ENCODE data around the gene TTC39A.

TTC39A gene

DNA sequence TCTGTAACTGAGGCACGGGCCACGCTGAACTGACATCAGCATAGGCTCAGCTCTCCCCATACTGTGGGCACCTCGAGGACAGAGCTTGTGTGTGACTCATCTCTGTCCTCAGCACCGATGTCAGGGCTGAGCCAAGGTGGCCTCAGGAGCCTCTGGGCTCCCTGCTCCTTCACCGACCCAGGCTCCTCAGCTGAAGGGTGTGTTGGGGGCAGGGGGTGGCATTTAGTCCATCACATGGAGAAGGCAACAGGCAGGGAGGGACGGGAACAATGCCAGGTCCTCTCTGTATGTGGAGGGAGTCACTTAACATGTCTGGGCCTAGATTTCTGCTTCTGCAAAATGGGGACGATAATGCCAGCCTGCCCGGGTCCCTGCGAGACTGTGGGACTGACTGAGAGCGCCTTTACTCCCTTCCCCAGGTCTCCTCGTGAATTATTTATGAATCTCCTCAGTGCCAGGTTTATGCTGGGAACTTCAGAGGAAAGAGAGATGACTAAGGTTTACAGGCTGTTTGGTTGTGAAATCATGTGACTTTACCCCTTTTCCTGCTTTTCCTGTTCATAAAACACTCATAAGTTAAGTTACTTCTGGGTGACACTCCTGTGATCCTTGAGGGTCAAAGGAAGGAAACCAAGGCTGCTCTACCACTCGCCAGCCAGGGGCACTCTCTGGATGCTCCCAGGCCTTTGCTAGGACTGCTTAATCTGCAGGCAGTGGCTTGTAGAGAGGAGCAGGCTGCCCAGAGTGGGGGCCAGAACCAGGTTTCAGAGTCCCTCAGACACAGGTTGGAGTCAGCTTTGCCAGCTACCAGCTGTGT is 16.2 kb downstream of the TTC39A start:
- DNase-seq: no peak

DNA sequence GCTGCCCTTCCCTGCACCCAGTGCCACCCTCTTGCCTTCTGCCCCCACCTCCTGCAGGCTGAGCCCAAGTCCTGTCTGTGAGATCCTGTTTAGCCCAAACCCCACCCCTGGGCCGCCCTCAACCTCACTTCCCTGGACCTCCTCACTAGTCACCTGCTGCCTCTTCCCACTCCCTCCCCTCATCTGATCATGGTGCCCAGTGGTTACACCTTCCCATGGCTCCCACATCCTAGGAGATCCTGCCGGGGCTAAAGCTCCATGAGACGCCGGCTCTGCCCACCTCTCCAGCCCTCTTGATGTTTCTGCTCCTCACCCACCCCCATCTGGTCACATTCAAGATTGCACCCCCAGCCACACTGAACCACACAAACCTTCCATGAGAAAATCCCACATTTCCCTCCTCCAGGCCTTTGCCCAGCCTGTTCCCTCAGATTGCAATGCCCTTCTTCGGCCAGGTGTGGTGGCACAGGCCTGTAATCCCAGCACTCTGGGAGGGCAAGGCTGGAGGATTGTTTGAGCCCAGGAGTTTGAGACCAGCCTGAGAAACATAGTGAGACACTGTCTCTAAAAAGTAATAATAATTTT is 17.0 kb downstream of the TTC39A start:
- no peak for DNase-seq

DNA sequence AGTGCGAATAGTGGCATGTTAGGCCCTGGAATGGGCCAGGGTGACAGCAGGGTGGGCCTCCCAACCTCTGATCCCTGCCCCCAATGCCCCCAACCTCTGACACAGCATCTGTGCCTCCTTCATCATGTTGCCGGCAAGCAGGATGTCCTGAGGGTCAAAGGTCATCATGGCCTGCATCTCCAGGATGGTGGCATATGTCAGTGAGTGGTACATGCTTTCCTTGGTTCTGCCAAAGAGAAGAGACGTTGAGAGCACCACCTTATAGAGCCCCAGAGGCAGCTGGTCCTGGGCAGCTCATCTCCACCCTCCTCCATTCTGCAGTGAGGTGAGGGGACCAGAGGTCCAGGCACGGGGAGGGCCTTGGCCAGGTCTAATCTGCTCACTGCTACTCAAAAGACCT is 17.6 kb downstream of the TTC39A start:
- no peak for DNase-seq

DNA sequence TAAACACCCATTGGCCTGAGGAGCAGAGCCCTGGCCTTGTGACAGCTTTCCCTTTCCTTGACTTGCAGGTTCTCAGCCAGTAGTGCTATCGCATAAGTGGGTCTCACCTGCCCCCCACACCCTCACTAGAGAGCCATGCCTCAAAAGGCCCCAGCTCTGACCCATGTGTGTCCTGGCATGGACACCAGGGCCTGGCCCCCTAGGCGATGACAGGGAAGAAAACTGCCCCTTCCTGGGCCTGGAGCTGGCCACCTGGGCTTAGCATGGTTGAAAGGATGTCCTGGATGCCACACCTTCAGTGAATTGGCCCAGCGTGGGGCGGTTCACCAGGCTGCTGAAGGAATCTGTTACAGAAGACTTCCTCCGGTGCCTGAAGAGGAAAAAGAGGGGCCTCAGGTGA is 18.5 kb downstream of the TTC39A start:
- no peak for DNase-seq

DNA sequence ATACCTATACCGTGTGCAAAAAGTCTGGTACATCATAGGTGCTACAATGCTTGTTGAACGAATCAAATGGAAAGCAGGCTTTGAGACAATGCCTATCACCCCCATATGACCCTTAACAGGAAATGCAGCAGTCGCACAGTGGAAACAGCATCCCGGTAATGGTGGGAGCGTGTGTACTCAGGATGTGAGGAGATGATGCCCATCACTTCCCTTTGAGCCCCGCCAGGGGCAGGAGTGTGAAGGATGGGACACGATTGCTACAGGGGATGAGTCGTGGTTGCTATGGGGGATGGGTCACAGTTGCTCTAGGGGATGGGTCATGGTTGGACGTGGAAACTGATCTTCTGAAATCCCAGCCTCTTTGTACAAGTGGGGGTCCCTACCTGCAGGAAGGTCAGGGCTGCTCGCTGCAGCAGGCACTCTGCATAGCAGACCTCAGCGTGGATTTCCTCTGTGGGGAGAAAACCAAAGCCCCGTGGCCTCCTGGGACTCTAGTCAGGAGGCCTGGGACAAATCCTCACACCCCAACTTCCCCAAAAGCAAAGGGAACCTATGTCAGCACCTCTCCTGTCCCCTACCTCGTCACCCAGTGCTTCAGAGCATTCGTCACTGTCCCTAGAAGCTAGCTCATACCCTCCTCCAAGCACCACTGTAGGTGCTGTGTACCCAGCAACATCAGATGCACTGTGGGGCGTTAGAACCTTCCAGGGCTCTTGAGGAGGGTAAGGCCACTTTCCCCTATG is 19.3 kb downstream of the TTC39A start:
- no peak for DNase-seq

DNA sequence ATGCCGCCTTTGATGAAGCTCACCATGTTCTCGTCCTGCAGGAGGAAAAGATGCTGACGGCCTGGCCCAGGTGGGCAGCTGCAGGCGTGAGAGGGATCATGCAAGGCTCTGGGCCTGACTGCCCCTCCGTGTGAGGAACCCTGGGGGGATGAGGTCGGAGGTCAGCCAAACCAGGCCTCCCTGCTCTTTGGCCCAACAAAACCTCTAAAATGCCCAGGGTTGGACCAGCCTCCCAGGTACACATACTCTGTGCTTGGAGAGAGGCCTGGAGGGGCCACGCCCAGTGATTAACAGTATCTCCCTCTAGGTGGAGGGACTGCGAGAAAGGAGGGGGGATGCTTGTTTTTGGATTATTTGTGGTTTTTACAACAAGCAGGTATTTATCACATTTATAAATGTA is 21.1 kb downstream of the TTC39A start:
- DNase-seq: no peak

DNA sequence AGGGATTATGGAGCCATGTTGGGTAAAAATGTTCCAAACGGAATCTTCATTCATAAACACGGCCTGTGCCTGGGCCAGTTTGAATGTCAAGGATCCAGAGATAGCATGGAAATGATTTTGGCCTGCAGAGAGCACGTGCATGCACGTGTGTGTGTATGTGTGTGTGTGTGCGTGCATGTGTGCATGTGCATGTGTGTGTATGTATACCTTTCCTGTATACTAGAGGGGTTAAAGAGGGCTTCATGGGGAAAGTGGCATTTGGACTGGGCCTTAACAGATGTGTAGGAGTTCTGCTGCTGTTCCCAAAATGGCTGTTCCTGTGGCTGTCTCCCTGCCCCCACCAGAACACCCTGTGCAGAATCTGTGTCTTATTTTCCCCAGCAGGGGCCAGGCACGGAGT is 21.7 kb downstream of the TTC39A start:
- DNase-seq: no peak

DNA sequence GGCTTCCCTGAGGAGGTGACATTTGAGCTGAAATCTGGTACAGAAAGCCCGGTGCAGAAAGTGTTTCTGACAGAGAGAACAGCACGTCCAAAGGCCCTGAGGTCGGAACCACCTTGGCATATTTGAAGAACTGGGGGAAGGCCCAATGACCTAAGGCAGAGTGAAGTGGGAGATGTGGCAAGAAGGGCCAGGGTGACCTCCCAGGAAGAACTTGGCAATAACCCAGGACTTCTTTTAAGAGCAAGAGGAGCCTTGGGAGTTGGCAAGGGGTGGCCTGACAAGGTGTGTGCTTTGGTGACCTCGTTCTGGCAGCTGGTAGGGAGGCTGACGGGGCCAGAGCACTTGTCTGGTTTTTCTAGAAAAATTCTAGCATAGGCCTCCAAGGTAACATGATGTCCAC is 23.4 kb downstream of the TTC39A start:
- no peak for DNase-seq

DNA sequence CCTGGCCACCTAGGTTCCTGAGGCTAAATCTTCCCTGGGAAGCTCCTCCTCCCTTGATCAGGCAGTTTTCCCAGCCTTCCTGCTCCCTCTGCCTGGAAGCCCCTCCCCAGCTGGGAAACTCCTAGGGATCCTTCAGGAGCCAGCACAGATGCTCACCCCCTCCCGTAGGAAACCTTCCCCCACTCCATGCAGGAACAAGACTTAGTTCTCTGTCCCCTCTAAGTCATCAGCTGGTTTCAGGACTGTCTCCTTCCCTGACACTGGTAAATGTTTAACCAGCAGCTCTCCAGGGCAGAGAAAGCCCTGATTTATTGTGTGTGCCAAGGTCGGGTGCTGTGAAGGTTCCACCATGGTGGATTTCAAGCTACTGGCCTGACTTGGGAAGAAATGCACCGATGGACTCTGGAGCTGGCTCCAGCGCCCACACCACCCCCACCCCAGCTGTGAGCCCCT is 25.0 kb downstream of the TTC39A start:
- no peak for DNase-seq

DNA sequence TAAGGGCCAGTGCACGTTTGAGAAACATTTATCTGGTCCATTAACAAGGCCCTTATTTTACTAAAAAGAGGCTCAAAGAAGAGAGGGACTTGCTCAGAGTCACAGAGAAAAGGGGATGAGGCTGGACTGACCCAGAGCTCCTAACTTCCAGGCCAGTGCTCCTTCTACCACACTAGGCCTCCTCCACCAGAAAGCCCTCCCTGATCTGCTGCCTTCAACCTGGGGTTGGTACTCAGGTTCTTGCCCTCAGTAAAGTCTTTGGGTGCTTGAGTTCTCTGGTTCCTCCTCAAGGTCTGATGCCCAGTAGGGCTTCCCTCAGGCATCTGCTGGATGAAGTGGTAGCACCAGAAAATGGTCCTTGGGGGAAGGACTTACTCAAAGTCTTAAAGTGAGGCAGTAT is 26.0 kb downstream of the TTC39A start:
- no peak for DNase-seq

DNA sequence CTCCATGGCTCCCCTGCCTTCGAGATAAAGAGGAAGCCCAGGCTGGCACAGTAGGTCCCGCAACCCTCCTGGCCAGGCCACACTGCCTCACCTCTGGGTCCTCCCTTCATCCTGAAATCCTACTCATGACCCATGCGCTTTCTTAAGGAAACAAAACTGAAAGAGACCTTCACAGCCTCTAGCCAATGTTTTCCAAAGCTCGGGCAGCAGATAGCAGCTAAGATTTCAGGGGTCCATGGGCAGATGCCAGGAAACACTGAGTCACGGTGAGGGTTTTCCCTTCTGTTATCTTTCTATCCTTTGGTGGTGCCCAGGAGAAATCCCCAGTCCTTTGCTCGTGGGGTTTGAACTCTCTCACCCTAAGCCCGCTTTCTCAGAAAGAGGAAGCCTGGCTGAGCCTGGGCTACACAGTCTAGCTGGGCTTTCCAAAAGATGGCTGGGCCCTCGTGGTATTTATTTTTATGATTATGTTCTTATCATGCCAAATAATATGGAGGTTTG is 26.6 kb downstream of the TTC39A start:
- no peak for DNase-seq

DNA sequence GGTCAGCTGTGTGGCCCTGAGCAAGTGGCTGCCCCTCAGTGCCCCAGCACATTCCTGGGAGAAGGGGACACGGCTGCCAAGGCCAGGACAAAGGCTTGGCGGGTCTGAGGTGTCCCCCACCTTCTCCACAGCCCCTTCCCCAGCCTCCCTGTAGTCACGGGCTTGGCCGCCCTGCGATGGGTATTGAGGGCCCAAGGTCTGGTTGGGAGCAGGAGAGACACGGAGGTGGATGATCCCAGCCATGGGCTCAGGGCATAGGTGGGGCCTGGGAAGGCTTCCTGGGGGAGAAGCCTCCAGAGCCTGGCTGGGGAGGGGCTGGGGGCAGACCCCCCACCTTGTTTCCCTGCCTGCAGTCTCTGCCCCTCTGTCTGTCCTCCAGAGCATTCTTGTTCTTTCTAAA is 27.0 kb downstream of the TTC39A start:
- DNase-seq: no peak

DNA sequence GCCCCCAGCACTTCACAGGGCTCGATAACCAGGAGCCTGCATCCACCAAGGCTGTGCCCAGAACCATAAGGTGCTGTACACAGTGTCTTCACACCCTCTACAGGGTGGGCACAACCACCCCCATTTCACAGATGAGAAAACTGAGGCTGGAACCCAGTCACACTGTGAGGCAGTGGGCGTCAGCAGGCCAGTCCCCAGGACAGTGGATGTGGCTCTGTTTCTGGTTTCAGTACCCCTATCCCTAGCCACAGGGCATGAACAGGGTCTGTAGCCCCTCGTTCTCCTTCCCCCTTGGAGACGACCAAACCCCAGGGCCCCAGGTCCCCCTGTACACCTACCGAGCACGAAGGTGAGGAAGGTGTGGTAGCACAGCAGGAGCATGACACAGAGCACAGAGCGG is 27.6 kb downstream of the TTC39A start:
- DNase-seq: no peak

DNA sequence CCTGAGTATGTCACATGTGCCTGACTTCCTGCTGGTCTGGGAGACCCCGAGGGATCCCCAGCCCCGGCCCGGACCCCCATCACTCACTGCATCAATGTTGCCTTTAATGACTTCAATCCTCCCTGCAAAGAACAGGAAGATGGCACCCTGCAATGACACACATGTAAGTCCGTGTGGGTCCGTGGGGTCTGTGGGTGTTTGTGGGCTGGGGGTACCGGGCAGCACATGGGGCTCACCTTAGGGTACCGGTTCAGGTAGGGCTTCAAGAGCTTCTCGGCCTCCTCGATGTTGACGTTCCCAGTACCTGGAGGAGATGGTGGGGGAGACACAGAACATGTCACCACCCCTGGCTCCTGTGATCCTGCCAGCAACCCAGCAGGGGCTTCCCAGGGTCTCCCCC is 28.1 kb downstream of the TTC39A start:
- DNase-seq: no peak

DNA sequence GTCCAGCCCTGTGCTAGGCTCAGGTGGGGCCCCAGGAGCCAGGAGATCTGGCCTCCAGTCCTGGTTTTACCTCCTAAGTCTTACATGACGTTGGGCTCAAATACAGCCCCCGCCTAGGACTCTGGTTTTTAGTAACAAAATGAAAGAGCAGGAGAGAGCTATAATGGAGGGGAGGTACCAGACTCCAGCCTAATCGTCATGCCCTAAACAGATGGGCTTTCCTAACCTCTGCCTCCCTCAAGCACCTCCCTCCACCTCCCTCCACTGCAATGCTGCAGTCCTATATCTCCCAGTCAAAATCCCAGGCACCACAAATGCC is 28.6 kb downstream of the TTC39A start:
- DNase-seq: no peak

DNA sequence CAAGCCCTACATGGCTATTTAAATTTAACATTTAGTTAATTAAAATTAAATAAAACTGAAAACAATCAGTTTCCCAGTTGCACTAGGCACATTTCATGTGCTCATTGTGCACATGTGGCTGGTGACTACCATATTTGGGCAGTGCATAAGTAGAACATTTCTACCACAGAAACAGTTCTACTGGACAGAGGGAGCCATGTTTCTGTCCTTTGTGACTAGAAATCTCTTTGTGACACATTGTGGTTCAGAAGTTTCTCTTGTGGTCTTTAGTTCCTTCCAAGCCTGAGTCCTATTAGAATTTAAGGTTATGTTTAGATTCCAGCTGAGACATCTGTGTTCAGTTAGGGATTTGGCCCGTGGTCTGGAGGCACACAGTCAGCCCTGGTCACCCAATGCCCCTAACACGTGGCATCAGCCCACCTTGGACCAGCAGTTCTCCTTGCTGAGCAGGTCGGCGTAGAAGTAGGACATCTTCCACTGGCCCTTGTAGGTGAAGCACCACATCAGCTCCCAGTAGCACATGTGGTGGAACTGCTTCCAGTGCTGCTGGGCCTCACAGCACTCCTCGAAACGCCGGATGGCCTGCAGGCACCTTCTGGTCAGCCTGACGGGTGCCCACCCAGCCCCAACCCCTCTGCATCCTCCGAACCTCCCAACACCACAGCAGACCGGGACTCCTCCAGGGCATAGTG is 29.1 kb downstream of the TTC39A start:
- DNase-seq: no peak

DNA sequence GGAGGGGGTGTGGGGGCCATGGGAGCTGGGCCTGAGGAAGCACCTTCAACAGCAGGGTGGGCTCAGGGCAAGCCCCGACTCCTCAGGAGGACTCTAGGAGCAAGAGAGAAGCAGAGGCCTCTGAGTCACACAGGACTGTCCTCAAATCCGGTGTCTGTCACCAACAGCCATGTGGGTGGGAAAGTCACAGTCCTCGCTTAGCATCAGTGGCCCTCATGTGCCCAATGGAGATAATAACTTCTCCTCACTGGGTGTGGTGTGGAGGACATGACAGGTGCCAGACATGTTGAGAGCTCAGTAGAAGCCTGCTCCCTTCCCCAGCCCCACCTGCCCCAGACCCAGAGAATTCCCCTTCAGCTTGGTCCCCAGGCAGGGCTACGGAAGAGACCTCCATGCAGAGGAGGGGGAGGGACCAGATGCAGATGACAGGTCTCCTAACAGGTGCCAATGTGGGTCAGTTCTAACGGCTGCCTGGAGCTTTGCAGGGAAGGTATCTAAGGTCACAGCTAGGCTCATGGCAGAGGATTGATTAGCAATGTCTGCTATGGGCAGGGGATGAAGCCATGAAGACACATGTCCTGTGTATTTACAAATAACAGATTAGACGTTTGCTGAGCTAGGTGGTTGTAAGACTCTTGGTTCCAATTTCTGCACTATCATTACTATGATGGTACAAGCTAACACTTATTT is 30.2 kb downstream of the TTC39A start:
- no peak for DNase-seq

DNA sequence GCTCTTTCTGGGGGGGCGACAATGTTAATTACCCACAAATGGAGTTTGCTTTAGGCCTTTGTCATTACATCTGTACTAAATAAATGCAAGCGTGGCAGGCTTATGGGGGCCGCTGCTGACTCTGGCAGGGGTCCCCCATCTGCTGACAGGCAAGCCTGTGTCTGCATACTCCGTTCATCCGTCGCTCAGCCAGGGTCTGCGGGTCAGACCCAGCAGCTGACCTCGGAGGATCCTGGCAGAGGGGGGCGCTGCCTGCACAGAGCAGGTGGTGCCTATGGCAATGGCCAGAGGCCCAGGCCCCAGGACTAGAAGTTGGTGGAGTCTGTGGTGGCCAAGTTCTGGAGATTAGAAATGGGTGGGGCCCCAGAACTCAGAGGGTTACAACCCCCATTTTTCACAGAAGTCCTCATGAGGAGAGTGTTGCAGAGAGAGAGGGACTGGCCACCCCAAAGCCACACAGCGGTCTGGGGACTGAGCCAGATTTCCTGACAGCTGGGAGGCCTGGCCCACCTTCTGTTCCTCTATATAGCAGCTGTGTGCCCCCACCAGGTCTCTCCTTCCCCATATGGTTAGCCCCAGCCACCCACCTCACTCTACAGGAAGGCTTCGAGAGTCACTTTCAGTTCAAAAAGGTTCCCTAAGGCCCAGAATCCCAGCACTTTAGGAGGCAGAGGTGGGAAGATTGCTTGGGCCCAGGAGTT is 31.0 kb downstream of the TTC39A start:
- DNase-seq: no peak

DNA sequence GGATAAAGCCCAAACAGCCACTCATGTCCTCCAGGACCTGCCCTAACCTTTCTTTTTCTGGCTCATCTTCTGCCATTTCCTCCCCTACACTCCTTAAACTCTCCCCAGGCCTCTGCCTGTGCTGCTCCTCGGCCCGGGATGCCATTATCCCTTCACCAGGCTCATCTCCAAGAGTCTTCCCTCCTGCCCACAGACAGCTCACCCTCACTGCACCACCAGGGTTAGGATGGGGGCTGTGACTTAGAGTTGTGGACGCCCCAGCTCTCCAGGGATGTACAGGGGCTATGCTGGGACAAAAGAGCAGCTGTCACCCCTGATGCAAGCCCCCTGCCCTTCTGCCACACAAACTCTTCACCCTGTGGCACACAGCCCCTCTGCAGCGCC is 32.0 kb downstream of the TTC39A start:
- no peak for DNase-seq

DNA sequence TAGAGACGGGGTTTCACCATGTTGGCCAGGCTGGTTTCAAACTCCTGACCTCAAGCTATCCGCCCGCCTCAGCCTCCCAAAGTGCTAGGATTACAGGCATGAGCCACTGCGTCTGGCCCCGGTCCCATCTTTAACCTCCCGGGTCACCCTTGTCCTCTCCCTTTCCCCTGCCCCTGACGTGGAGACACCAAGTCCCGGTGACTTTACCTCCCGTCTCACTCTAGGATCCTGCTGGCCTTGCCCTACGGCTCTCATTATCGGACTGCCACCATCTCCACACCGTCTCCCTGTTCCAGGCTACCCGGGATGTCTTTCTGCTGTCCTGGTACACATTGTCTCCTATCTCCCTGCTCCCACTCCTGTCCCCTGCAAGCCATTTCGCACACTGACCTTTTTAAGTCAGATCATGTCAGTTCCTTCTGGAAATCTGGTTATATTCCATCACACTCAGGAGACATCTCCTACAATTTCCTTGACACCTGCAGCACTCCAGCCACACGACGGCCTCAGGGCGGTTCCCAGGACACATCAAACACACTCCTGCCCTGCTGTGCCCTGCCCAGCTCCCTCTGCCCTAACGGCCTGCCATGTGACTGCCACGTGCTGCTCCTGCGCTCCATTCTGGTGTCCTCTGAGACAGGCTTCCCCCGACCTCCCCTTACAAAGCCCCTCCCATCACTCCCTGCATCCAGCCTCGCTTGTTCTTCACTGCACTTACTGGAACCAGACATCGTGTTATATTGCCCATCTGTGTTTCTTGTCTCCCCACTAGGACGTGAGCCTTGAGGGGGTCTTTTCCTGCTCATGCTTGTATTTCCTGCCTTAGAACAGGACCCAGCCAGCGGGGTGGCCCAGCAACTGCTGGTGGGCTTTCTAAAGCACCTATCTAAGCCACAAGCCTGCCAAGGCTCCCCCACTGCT is 32.7 kb downstream of the TTC39A start:
- DNase-seq: no peak

All from 8988T (cell line).